GM12891 (cell line): Measurements from ENCODE around the gene CCDC70.

Experiments used
- PAX5 ChIP-seq: IDR thresholded peaks from 2 replicates; pipeline ENCODE4 v1.6.1; 2011; ENCODE audit warnings: low read length, moderate library complexity, mild to moderate bottlenecking; ENCODE audit not compliant: insufficient read depth, severe bottlenecking
- POLR2A ChIP-seq: IDR thresholded peaks from 2 replicates; pipeline ENCODE4 v1.6.1; 2011; ENCODE audit warnings: low read depth, low read length, control low read depth
- POLR2AphosphoS5 ChIP-seq: IDR thresholded peaks from 2 replicates; pipeline ENCODE4 v1.6.1; 2011; ENCODE audit warnings: low read depth, low read length, control low read depth
- POU2F2 ChIP-seq: IDR thresholded peaks from 2 replicates; pipeline ENCODE4 v1.6.1; 2011; ENCODE audit warnings: low read depth, mild to moderate bottlenecking, control low read depth, low read length, moderate library complexity
- SPI1 ChIP-seq: IDR thresholded peaks from 2 replicates; pipeline ENCODE4 v1.6.1; 2011; ENCODE audit warnings: low read depth, low read length, control low read depth
- TAF1 ChIP-seq: IDR thresholded peaks from 2 replicates; pipeline ENCODE4 v1.6.1; 2011; ENCODE audit warnings: low read depth, low read length, control low read depth

DNA sequence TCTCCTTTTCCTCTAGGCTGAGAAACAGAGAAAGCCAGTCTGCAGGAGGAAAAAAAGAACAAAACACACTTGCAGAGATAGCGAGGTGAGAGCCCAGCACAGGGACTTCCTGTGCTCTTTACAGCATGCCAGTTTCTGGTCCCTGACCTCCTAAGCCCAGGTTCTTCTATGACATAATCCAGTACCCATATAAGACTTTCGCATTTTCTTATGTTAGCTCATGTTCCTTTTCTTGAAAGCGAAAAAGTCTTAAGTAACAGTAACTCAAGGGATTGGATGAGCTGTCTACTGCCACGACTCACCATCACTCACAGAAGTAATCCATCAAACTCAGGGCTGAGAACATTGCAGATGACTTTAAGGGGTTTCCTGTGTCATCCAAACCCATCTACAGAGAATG, 17.4 kb downstream of the CCDC70 start:
- TF ChIP-seq TAF1: no peak
- TF ChIP-seq POLR2AphosphoS5: no peak
- TF ChIP-seq POLR2A: no peak
- TF ChIP-seq PAX5: no peak
- TF ChIP-seq POU2F2: no peak
- TF ChIP-seq SPI1: no peak
